Measurements from ENCODE around the gene HSF2BP.

HSF2BP gene

DNA sequence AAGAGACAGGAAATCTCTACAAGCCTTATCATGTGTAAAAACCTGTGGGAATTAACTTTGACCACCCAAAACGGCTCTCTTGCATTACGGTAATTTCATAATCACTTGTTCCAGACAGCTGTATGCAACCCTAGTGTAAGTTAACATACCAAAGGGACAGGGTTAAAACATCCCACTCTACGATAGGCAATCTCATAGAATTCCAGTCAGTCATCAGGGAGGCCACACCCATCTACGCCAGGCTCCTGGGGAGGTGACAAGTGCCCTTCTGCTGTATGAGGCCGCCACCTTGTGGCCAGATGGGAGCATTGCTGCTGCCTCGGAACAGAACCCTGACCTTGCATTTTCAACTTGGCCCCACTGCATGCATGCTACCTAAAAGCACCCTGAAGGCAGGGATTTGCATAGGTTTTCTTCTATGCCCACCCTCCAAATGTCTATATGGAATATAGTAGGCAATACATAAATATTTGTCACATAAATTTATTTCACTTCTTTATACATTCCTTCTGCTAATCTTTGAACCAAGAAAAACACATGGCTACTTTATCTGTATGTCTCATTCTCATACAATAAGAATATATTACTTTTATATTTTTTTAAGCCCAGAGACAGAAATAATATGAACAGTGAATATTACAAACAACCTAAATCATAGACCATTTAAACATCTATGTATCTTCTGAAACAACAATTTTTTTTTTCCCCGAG, 12.6 kb downstream of the HSF2BP start:
- TF ChIP-seq, protein P1, sequence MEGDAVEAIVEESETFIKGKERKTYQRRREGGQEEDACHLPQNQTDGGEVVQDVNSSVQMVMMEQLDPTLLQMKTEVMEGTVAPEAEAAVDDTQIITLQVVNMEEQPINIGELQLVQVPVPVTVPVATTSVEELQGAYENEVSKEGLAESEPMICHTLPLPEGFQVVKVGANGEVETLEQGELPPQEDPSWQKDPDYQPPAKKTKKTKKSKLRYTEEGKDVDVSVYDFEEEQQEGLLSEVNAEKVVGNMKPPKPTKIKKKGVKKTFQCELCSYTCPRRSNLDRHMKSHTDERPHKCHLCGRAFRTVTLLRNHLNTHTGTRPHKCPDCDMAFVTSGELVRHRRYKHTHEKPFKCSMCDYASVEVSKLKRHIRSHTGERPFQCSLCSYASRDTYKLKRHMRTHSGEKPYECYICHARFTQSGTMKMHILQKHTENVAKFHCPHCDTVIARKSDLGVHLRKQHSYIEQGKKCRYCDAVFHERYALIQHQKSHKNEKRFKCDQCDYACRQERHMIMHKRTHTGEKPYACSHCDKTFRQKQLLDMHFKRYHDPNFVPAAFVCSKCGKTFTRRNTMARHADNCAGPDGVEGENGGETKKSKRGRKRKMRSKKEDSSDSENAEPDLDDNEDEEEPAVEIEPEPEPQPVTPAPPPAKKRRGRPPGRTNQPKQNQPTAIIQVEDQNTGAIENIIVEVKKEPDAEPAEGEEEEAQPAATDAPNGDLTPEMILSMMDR (IDR thresholded peaks at IDR 0.05; ENCODE audit: borderline replicate concordance, insufficient read depth, low read depth, low read length), result peak; percentile 98
- no peak overlapping the region for H3K4me3 ChIP-seq (ENCODE audit: low read depth, low read length)

DNA sequence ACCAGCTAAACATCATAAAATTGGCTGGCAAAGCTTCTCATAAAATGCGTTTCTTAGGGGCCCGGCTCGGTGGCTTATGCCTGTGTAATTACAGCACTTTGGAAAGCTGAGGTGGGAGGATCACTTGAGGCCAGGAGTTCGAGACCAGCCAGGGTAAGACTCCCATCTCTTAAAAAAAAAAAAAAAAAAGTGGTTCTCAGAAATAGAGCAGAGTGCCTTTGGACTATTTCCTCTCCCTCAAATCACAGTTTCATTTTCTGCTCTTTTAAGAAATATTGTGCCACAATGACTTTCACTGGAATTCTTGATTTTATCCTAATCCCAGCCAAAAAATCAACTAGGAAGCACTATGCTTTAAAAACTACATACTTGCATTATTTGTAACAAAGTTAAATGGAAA, 13.3 kb downstream of the HSF2BP start:
- H3K4me3 ChIP-seq (ENCODE audit: low read depth, low read length), result no peak overlapping the region
- TF ChIP-seq, protein P1 (IDR thresholded peaks at IDR 0.05; ENCODE audit: borderline replicate concordance, insufficient read depth, low read depth, low read length), result no peak

DNA sequence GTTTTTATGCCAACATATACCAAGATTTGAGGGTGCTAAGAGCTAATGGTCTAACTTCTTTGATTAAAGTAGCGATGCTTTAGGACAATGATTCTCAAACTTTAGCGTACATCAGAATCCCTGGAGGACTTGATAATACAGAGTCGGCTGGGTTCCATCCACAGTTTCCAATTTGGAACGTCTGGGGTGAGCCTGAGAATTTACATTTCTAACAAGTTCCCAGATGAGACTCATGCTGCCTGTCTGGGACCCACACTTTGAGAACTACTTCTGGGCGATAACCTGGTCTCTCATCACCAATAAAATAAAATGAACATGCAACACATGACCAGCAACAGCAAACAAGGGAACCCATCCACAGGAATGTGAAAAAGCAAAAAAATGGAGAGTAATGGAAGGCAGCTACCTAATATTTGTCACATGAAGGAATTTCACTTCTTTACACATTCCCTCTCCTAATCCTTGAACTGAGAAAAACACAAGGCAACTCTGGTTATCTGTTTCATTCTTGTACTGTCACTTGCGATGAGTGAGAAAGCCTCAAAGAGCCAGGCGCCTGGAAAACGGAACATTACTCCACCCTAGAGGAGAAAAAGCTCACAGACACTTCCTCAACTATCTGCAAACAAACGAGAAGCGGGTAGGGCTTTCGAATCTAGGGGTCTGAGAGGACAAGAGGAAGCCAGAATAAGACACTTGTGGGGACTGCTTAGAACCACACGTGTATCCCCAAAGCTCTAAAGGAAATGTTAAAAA, 14.0 kb downstream of the HSF2BP start:
- TF ChIP-seq, protein P1 (IDR thresholded peaks at IDR 0.05; ENCODE audit: borderline replicate concordance, insufficient read depth, low read depth, low read length), result peak; percentile 22; the same call in 1 of the 2 replicates
- H3K4me3 ChIP-seq (ENCODE audit: low read depth, low read length), result no peak overlapping the region

DNA sequence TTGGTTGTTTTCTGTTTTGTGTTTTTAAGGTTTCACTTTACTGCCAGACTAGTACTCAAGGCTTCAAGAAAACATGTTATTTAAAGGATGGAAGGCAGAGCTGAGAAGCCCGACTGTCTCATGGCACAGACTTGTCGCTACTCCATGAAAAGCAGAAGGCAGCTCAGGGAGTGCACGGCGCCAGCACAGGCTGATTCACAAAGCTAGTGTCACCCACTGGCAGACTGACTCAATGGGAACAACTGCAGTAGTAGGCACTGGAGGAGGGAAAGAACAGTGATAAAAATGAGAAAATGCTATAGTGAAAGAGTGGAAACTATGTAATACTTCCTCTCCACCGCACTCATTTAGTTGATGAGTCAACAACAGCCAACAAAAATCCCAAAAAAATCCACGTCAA, 14.7 kb downstream of the HSF2BP start:
- H3K4me3 ChIP-seq (ENCODE audit: low read depth, low read length), result no peak overlapping the region
- TF ChIP-seq, protein P1 (IDR thresholded peaks at IDR 0.05; ENCODE audit: borderline replicate concordance, insufficient read depth, low read depth, low read length), result no peak

DNA sequence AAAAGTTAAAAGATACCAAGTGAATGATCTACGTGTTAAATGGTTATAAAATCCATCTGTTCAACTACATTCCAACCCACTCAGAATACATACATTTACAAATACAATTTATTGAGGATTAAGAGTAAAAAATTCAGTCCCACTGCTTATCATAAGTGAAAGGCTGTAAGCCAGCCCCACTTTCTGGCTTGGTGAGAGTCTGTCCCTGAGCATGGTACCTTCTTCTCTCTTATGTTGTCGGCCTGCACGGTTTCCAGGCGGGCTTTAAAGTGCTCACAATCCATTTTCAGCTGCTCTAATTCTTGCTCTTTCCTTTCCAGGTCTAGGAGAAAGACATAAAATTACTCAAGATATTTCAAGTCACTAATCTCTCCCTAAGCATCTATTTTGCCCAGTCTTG, 15.2 kb downstream of the HSF2BP start:
- TF ChIP-seq, protein P1 (IDR thresholded peaks at IDR 0.05; ENCODE audit: borderline replicate concordance, insufficient read depth, low read depth, low read length), result no peak
- H3K4me3 ChIP-seq (ENCODE audit: low read depth, low read length), result no peak overlapping the region

DNA sequence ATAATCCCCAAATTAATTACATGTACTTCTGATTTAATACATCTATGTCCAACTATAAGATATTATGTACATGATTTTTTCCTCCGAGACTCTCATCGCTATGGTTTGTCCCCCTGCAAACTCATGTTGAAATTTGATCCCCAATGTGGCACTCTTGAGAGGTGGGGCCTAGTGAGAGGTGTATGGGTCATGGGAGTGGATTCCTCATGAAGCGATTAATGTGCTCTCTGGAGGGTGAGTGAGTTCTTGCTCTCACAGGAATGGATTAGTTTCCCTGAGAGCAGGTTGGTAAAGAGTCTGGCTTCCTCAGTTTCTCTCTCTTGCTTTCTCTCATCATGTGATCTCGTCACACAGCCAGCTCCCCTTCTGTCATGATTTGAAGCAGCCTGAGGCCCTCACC, 16.1 kb downstream of the HSF2BP start:
- H3K4me3 ChIP-seq (ENCODE audit: low read depth, low read length), result no peak overlapping the region
- TF ChIP-seq, protein P1 (IDR thresholded peaks at IDR 0.05; ENCODE audit: borderline replicate concordance, insufficient read depth, low read depth, low read length), result no peak

DNA sequence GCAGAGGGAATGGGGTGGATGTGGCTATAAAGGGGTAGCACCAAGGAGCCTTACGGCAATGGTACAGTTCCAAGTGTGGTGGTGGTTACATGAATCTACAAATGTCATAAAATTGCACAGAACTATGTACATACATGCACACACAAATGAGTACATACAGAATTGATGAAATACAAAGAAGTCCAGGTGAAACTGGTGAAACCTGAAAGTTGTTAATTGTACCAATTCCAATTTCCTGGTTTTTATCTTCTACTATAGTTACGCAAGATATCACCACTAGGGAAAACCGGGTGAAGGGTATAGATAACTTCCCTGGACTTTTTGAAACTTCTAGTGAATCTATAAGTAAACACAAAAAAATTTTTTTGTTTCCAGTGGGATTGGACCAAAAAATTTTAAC, 18.9 kb downstream of the HSF2BP start:
- H3K4me3 ChIP-seq (ENCODE audit: low read depth, low read length), result no peak overlapping the region
- TF ChIP-seq, protein P1 (IDR thresholded peaks at IDR 0.05; ENCODE audit: borderline replicate concordance, insufficient read depth, low read depth, low read length), result no peak

Measured in GM12875 (cell line).